HT-29 (cell line): ENCODE results near the gene BPIFA1. TPM values are rescaled to one million over a fixed set of nuclear protein-coding genes. Genes with fewer than 3 reads are reported as not detected.

Experiments used
- DNase-seq: peaks from one replicate; pipeline ENCODE4 v3.0.0-alpha.2; 2015; ENCODE audit warnings: low spot score
- total RNA-seq: library from RNA; depleted of rRNA; stranded (reverse); fragments of >200 nt; shearing (Covaris generic); gene quantifications from 2 replicates; pipeline ENCODE4 v1.2.3, GENCODE V29; 2014; rRNA removed

Gene BPIFA1
- not detected in 2 replicates for total RNA-seq

- DNase-seq: no peak
Measured at GRCh38 chr20:33235696-33236095, at the start of gene BPIFA1. Gene BPIFA1 (plus strand): TSS chr20:33235996. CDS start chr20:33237712, 1,716 bp downstream.

GRCh38 chr20:33187491-33187890, 48.3 kb upstream of the BPIFA1 start:
- DNase-seq: no peak

- DNase-seq: no peak
Measured at GRCh38 chr20:33188421-33188820, 47.4 kb upstream of the BPIFA1 start.

- no peak for DNase-seq
Measured at GRCh38 chr20:33191484-33191883, 44.3 kb upstream of the BPIFA1 start.

GRCh38 chr20:33191955-33192354, 43.8 kb upstream of the BPIFA1 start:
- DNase-seq: no peak

GRCh38 chr20:33192912-33193501, 42.8 kb upstream of the BPIFA1 start:
- DNase-seq: no peak

- DNase-seq: no peak
Measured at GRCh38 chr20:33199026-33199425, 36.8 kb upstream of the BPIFA1 start.

- DNase-seq: no peak
Measured at GRCh38 chr20:33202451-33202850, 33.3 kb upstream of the BPIFA1 start.

GRCh38 chr20:33203444-33203843, 32.4 kb upstream of the BPIFA1 start:
- DNase-seq: no peak

- DNase-seq: peak; percentile 87
Measured at GRCh38 chr20:33209789-33210188, 26.0 kb upstream of the BPIFA1 start.

GRCh38 chr20:33210371-33210770, 25.4 kb upstream of the BPIFA1 start:
- no peak for DNase-seq

GRCh38 chr20:33211817-33212424, 23.9 kb upstream of the BPIFA1 start:
- peak; percentile 87 for DNase-seq

- DNase-seq: no peak
Measured at GRCh38 chr20:33217052-33217451, 18.7 kb upstream of the BPIFA1 start, which contains the start of gene BPIFA3. Gene BPIFA3 (plus strand): TSS chr20:33217352. CDS start chr20:33217537, 185 bp downstream.

- no peak for DNase-seq
Measured at GRCh38 chr20:33224399-33224798, 11.4 kb upstream of the BPIFA1 start.

- no peak for DNase-seq
Measured at GRCh38 chr20:33229843-33230242, 6.0 kb upstream of the BPIFA1 start.

- no peak for DNase-seq
Measured at GRCh38 chr20:33231237-33231636, 4.6 kb upstream of the BPIFA1 start.

GRCh38 chr20:33232486-33233072, 3.2 kb upstream of the BPIFA1 start:
- no peak for DNase-seq

- DNase-seq: no peak
Measured at GRCh38 chr20:33233129-33233774, 2.5 kb upstream of the BPIFA1 start.

GRCh38 chr20:33234050-33234449, 1.7 kb upstream of the BPIFA1 start:
- DNase-seq: no peak

- no peak for DNase-seq
Measured at GRCh38 chr20:33236351-33236750, 555 bp downstream of the BPIFA1 start.

- no peak for DNase-seq
Measured at GRCh38 chr20:33237989-33238388, 2.2 kb downstream of the BPIFA1 start.

- DNase-seq: no peak
Measured at GRCh38 chr20:33239418-33239817, 3.6 kb downstream of the BPIFA1 start.
